Germinal center (tissue), 1 donor: ENCODE measurements around the gene CHCHD3.
A peak's percentile ranks its signal among the peaks of the same experiment; 100 is the strongest.

Experiments
- DNase-seq: peaks from one replicate; pipeline ENCODE4 v3.0.0; 2012; ENCODE audit warnings: mixed read lengths, low spot score

Gene CHCHD3

DNA sequence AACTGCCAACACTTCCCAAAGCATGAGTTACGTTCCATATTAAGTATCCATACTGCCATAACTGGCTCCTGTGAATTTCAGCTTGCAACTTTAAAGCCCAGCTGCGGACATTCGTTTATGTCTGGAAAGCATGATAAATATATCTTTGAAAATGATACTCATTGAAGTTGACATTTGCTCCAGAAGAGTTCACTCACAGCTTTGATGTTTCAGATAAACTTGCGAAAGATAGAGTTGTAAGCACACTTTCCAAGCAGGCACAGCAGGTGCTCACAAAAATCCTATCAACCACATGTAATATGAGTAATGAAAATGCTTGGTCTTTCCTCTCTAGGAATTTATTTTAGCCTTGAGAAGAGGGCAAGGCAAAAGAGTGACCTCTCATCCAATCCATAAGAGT, 4.5 kb downstream of the CHCHD3 start:
- no peak for DNase-seq

DNA sequence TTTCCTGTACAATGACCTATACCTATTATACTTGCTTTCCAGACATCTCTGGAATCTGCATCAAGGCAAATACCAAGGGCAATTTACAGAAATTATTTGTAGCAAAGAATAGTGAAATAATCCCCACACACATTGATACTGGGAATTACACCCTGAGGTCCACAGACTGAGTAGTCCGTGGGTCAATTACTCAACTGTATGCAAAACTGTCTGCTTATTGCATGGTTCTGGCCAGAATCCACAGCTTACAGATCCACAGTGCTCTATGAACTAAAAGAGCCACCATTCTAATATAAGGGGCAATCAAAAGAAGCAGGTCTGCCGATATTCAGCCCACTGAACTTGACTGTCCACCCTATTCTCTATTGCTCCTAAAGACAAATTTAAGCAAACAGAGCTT, 5.7 kb downstream of the CHCHD3 start:
- DNase-seq: no peak

DNA sequence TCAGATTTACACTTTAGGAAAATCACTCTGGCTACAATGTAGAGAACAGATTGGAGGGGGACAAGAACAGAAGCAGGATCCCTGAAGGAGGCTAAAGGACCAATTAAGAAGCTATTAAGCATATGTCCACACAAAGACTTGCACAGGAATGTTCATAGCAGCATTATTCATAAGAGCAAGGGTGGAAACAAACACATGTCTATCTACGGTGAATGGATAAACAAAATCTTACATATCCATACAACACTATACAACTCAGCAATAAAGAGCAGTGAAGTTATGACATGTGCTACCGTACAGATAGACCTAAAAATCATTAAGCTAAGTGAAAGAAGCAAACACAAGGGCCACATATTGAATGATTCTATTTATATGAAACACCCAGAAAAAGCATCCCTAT, 10.4 kb downstream of the CHCHD3 start:
- no peak for DNase-seq

DNA sequence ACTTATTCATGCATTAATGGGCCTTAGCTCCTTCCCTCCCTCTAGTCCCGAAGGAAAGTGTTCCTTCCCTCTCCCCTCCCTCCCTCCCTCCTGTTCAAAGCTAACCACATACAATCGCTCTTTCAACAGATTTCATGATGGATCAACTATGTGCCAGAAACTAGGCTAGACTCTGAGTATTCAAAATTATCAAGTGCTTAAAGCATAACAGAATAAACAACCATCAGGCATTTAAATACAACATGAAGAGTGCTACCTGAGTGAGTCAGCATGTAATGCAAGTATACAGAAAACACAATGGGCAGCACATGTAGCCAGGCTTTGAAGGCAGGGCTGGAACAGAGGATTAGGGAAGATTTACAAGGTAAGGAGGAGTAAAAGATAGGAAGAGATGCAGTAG, 11.3 kb downstream of the CHCHD3 start:
- DNase-seq: no peak

DNA sequence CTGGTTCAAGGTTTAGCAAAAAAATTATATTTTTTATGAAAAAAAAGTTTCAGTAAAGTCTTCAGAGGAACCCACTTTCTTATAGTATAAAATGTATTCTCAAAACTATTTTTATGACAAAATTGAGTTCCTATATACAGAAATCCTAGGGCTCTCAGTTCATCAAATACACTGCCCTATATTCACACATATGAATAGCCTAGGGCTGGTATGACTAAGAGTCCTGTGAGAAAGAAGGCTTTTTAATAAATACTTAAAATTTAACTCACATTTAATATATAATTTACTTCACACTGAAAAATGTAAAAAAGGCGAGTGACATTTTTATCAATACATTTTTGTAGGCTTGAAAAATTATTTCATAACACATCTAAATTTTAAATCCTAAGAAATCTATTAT, 16.6 kb downstream of the CHCHD3 start:
- DNase-seq: no peak

DNA sequence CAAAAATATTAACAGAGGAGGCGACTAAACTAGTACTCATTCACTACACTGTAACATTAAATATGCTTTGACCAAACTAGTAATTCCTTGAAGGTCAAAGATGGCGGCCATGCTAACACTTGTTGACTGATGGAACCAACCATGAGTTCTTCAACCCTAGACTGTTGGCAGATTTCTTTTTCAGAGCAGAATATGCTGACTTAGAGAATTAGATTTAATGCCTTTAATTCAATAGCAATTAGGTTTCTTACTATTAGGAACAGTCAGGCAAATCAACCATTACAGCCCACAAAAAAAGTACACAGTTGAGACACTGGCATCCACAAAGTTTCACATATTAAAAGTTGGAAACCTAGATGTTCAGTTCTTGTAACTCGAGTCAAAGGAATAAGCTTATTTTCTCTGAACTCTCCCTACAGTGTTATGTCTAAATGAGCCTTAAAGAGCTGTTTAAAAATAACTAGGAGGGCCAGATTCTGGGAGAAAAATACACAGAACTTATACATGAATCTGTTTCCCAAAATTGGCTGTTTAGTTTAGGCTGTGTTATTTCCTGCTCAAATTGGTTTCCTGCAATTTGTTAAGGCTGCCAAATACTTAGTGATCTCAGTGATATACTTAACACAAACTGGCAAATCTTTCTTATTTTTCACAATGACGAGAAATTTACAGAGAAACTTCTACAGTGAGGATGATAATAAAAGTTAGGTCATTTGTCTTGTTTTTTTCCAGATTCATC, 17.6 kb downstream of the CHCHD3 start:
- DNase-seq: no peak

DNA sequence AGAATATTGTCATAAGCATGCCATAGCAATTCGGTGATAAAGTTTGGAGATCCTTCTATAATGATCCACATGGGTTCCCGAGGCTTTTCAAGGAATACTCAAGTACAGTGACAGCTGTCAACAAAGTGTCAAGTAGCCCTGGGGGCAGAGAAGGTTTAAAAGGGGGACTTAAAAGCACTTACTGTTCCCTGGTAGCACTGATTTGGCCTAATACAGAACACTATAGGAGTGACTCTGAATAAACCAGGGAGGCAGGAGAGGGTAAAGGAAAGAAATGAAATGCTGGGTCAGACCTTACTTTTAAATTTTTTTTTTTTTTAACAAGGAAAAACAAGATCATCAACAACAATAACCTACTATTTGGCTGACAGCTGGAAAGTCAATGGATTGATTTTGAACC, 20.1 kb downstream of the CHCHD3 start:
- DNase-seq: no peak

DNA sequence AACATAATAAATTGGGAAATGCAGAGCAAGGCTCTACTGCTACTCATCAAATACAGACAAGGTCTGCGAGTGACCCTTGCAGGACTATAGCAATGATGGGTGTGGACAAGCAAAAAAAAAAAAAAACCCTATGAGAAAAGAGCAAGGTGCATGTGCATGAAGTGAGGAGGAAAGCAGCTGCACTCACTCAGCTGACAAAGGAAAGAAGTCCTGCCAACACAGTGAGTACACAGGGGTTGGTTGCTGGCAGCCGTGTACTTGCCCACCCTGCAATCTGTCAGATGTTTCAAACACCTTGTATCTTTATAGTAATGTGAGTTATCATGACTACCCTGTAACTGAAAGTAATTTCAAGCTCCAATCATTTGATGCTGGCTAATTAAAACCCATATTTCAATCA, 20.5 kb downstream of the CHCHD3 start:
- DNase-seq: no peak

DNA sequence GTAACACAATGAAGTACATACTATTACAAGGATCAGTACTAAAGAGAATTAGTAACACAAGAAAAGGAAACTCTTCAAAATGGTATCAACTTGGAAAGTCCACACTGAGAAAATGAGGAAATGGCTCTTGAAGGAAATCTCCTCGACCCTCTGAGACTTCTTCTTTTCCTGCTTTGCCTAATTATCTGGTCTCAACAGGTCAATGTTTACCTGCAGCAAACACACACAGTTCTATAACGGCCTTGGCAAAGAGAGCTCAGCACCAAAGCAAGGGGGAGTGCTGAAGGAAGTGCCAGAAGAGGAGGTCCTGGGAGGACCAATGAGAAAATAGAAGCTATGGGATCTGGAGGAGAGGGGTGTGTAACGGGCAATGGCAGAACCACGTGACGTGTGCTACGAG, 21.9 kb downstream of the CHCHD3 start:
- peak; percentile 37 for DNase-seq

DNA sequence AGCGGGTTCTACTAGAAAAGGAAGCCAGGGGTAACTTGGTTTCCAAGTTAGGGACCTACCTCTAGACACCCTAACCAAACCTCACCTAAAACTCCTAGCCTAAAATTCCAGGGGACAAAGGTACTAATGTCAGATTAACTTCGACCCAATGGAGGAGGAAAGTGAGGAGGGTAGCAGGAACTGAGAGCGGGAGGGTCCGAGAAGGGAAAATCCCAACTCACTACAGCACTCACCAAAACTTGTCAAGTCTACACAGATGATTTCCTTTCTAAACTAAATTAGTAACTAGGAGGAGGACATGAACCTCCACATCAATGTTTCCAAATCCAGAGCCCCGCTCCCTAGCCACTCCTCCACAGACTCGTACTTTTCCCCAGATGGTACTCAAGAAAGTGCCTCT, 22.6 kb downstream of the CHCHD3 start:
- no peak for DNase-seq

DNA sequence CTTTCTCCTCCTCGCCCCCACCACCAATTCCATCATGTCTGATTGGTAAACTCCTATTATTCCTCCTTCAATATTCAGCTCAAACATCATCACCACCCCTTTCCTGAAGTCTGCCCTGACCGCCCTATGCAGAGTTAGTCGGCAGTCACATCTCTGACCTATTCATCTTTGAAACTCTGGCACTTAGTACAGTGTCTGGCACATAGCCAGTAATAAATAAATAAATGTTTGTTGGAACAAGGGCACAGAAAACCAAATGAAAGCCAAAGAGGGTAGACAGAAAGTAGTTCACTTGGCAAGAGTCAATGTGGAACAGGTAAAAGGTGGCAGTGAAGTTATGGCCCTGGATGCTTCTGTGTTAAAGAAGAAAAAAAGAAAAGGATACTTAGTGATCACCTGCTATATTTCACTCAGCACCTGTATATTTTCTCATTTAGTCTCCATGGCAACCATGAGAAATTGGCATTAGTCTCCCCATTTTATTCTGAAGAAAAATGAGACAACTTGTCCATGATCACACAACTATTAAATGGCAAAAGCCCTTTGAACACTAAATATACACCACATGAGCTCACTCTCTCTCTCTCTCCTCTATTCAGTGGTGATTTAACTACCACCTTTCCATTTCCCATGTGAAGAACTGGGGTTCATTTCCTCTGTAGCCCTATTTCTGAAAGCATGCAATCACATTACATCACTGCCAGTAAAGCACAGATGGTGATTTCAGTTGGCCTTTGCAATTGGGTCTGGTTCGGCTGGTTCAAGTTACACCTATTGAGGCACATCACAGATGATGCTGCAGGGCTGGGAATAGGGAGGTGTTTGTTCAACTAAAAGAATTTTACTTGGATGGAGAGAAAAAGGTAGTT, 25.3 kb downstream of the CHCHD3 start:
- no peak for DNase-seq

DNA sequence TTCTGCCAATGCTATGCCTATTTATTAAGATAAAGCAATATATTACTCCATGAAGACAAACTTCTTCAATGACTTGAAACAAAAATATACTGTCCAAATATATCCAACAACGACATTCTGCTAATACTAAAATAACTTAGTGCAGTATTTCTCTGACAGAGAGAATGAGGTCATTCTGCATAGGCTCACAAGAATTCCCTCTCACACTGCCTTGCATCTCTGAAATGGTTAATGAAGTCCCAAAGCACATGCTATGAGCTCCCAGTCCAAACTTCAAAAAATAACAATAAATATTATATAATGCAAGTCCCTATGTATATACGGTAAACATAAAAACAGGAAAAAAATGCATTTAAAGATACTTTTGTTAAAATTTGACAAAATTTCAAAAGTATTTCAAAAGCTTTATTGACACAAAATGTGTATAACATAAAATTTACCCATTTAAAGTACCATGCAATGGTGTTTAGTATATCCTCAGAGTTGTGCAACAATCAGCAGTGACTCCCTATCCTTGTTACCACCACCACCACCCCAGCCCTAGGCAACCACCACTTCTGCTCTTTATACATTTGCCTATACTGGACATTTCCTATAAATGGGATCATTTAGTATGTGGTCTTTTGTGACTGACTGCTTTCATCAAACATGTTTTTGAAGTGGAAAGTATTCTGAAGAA, 27.6 kb downstream of the CHCHD3 start:
- DNase-seq: no peak

DNA sequence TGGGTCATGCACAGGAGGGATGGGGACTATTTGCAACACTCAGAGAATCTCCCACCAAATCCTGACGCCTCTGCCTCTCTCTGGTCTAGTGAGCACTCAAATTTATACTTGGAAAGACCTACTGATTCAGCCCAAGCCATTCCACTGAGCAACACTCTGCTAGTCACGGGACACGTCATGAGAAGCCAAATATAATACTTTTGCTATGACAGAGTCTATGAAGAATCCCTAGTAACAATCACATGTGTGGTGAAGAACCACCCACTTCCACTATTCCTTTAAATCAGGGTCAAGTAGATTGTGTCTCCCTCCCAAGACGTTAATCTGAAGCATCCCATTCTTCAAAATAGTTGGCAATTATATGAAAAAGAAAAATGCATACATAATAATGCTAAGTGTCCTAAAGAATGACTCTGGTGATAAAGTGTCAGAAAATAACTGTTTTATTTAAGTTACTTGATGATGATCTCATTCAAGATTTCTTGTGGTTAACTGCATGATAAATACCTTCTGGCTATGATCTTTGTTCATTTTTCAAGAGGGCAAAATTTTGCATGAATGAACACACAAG, 28.5 kb downstream of the CHCHD3 start:
- no peak for DNase-seq

DNA sequence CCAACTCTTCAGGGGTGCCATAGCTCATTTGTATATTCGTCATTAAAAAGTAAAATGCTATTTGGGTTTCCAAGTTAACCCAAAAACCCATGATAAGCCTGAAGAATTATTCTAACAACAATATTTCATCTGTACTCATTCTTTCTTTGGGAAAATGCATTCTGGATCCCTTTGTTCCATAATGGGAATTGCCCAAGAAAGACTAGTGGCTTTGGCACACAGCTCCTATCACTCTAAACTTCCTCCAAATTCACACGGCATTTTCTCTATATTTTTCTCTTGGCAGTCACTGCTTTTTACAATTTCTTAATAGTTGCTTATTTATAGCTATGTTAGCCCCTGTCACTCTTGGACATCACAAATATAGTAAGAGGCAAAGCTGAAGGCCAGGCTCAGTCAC, 29.1 kb downstream of the CHCHD3 start:
- DNase-seq: no peak

DNA sequence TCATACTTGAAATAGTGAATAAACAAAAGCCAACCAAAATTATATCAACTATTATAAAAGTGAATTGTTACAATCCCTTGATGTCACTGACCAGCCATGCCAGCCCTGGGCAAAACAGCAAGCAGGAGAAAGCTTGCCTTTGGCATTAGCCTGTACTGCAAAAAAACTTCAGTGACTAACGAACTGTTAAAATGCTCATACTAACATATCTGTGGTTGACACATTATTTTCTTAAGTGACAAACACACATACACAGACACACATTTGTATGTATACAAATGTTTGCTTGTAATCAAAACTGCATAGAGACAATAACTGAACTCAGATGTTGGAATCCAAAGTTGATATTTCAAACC, 29.5 kb downstream of the CHCHD3 start:
- DNase-seq: no peak

DNA sequence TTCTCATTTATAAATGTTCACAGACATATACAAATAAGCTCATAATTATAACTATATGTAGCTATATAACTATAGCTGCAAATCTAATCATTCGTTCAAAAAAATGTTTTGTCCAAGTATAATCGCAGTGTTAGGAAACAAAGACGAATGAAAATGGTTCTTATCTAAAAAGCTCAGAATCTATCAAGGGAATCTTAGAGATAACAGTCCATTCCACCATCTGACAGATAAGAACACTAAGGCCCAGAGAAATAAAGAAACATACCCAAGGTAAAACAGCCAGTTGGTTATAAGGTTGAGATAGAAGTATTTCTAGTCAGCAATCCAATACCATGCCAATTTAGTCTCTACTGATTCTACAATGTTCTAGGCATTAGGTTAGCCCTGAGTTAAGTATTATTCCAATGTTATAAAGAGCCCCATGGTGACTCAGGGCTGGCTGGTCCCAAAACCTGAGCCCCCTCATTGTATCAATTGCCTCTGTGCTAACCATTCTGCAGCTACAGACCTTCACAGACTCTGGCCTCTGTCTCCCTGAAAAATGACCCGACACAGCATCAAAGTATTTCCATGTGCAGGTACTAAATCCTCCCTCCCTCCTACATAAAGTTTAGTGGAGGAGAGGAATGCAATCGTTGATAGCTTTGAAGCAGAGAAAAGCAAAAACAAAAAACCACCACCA, 30.0 kb downstream of the CHCHD3 start:
- DNase-seq: no peak

DNA sequence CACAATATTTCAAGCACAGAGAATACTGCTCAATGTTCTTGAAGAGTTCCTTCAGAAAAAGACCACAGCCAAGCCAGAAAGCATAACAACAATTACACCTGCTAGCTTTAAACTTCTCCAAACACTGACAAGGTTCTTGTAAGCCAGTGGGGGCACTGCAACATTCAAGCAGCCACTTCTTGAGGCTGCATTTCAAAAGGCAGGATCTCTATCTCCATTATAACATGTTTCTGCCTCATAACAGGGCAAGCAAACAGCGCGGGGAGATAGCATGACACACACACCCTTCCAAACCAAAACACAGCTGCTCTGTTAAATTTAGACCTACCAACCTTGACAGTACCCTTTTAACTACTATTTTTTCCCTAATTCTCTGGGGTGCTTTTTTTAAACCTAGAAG, 30.8 kb downstream of the CHCHD3 start:
- peak; percentile 21 for DNase-seq

DNA sequence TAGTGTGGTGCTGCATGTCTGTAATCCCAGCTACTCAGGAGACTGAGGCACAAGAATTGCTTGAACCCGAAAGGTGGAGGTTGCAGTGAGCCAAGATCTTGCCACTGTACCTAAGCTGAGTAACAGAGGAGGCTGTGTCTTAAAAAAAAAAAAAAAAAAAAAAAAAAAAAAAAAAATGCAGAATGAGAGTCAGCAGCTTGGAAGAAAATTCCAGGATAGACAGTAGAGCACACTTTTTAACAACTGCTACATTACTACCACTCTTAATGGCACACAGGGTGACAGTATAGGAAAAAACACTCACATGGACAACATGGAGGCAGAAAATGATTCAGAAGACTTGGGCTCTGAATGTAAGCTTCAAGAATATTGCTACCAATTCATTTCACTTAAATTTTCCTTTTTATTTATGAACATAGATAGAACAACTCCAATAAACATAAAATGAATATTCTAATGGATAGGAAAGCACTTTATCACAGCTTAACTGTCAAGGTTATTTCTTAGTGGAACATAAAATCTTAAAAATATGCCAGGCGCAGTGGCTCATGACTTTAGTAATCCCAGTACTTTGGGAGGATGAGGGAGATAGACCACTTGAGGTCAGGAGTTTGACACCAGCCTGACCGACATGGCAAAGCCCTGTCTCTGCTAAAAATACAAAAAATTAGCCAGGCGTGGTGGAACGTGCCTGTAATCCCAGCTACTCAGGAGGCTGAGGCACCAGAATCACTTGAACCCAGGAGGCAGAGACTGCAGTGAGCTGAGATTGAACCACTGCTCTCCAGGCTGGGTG, 31.5 kb downstream of the CHCHD3 start:
- no peak for DNase-seq

DNA sequence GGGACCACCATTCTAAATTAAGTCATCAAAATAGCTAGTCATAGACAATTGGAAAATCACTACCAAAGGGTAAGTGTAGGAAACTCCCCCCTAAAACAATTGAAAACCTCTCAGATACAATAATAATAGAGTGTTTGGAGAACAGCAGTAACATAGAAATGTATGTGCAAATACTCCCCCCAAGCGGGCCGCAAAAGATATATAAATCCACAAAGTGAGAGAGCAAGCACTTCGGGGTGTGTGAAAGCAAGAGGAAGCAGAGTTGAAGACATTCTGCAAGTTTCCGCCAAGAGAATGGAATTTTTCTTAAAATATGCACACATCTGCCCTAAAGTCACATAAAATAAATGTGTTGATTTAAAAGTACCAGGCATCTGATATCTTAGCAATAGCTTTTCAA, 33.3 kb downstream of the CHCHD3 start:
- no peak for DNase-seq

DNA sequence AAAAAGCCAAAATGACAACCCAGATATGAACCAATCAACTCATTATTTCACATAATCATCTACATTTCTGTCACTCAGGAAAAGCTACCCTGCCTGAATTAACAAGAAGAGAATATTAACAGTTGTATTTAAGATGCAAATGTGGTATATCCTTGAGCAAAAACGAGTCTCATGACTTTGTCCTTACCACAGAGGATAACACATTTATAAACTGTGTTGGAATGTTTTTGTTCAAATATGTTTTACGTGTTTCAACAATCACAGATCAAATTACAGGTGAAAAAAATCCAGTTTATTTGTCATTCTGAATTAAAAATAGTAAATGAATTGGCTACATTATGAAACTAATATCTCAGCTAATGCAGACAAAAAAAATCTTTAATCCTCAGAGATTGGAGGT, 34.6 kb downstream of the CHCHD3 start:
- DNase-seq: no peak

DNA sequence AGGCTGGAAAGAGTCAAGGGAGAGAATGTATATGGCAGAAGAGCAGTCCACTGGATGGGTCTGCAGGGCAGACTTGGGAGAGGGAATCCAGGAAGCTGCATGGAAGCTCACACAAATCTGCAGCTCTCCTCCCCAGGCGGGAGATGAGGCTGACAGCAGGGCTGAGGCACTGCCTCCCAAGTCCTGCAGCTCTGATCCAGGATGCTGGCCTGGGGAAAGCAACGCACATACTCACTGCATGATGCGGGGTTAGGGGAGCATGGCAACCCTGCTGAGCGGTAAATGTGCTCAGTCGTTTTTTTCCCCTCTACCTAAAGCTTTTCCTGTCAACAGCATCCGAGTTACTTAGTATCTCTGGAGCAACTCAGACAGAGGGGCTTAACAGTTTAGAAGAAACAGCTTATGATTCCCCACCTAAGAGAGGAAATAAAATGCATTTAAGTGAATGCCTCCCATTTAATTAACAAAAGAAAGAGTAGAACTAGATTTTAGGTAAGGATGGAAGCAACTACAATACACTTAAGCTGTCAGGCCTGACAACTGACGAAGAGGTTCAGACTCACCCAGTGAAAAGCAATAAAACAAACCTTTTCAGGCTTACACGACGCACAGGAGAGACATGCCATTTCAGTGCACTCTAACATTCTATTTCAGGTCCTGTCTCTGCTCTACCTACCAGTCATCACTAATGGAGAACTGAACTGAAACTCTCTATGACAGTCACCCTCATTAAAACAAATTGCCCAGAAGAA, 37.0 kb downstream of the CHCHD3 start:
- DNase-seq: no peak
